Eye (tissue), 1 donor: ENCODE measurements around the gene PRRC2A.

Experiments used
- DNase-seq: peaks from one replicate; pipeline ENCODE4 v3.0.0-alpha.2; 2015

PRRC2A gene

DNA sequence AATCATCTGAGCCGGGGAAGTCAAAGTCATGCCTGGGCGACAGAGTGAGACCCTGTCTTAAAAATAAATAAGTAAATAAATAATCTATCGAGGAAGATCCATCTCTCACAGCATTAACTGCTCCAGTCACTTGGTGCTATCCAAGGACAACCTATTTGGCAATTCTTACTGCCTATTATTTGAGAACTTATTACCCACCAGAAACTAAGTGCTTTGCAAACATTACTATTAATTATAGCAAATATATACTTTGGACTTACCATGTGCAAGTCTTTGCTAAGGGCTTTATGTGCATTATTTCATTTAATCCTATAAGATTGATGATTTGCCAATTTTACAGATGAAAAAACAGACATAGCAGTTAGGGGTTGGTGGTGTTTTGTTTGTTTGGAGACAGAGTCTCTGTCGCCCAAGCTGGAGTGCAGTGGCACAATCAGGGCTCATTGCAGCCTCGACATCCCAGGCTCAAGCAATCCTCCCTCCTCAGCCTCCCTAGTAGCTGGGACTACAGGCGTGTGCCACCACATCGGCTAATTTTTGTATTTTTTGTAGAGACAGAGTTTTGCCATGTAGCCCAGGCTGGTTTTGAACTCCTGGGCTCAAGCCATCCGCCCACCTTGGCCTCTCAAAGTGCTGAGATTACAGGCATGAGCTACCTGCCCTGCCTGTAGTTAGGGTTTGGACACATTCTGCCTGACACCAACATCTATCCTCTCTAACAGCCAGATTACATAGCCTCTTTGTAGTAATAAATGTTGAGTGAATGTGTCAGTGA is 34.2 kb downstream of the PRRC2A start:
- DNase-seq, result no peak

DNA sequence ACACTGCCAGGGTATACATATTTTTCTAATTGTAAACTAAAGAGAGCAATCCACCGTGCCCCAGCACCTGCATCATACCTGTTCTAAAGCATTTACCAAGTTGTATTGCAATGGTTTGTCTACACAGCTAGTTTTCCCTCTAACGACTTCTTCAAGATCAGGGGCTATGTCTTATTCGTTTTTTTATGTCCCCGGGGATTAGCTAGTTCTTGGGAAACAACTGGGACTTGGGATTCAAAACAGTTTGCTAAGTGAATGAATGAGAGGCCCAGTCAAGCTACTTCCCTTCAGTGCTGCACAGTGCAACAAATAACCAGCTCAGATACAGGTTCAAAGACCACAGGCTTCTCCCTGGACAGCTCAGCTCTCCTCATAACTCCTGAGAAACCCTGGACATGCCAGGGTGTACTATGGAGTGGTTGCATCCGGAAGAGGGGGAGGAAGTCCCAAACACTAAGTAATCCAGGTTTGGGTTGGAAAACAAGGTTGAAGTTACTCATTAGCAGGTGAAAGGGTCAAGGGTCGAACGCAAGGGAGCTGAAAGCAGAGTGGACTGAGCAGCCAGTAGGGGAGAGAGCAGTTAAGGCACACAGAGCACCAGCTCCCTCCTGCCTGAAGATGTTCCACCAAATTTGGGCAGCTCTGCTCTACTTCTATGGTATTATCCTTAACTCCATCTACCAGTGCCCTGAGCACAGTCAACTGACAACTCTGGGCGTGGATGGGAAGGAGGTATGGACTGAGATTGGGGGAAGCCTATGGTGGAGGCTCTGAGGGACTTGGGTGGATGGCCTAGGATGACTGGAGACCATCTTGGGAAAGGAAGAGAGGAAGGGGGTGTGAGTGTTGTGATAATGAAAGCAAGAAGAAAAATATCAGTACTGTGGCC is 35.1 kb downstream of the PRRC2A start, which contains the start of gene APOM:
Gene APOM (plus strand): TSS at position 546 of the 889 bp plus-strand sequence. CDS start 73 bp downstream, at position 619.
- no peak for DNase-seq

DNA sequence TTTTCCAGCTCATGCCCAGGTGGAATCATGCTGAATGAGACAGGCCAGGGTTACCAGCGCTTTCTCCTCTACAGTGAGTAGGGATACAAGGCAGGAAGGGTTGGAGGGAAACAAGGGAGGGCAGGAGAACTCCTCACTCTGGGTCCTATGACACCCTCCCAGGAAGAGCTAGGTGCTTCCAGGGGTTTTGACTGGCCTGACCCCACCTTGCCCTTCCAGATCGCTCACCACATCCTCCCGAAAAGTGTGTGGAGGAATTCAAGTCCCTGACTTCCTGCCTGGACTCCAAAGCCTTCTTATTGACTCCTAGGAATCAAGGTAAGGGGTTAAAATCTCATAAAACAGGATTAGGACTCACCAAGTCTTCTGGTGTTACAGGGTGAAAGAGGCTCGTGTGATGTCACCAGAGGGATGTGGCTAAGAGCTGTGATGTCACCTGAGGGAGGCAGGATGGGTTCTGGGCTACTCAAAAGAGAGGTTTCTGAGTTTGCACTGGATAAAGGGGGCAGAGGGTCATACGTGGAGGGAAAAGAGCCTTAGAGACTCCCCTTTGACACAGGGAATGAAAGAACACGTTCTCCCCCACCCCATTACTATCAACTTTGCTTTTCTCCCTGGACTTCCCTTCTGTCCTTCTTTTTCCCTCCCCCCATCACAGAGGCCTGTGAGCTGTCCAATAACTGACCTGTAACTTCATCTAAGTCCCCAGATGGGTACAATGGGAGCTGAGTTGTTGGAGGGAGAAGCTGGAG is 37.1 kb downstream of the PRRC2A start:
- no peak for DNase-seq

DNA sequence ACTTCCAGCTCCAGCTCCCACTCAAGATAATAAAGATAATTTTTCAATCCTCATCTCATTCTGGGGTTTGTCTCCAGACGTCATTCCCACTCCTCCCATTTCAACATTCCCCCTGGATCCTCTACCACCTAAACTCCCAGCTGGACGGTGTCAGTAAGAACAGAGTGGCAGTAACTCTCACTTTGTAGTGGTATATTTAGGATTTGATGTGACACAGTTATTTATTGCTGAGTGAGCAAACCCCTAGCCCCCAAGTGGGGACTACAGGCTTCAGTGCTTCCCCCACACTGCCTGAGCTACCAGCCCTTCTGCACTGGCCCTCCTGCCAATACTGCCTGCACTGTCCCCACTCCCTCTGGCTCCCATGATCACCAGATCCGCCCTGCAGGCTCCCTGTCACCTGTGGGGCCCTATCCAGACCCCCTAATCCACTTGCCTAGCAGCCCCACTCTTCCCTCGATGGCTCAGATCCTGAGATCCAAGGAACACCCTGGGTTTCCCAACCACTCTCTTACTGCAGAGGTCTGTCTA is 37.7 kb downstream of the PRRC2A start:
- no peak for DNase-seq

DNA sequence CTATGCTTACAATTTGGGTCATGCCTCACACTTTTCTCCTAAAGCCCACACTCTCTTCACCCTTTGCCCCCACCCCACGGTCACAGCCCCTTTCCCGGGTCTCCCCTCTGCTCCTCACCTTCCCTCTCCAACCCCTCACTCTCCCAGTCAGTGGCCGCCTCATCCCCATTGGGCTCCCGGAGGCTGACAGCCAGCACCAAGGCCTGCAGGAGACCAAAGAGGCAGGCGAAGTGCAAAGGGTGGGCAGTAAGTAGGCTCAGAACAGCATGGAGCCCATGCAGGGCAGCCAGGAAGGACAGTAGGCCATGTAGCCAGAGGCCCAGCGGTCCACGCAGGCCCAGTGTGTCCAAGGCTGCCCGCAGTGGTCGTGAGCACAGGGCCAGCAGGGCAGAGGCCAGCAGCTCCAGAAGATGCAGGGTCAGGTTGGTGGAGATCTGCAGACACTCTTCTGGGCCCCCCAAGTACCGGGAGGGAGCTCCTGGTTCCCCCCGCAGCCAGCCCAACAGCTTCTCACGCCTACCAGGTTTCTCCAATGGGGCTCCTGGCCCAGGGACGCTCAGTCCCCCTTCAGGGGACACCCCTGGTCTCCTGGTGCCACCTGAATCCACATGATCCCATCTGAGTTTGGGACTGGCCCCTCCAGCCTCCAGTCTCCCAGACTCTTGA is 38.6 kb downstream of the PRRC2A start:
- DNase-seq, result no peak

DNA sequence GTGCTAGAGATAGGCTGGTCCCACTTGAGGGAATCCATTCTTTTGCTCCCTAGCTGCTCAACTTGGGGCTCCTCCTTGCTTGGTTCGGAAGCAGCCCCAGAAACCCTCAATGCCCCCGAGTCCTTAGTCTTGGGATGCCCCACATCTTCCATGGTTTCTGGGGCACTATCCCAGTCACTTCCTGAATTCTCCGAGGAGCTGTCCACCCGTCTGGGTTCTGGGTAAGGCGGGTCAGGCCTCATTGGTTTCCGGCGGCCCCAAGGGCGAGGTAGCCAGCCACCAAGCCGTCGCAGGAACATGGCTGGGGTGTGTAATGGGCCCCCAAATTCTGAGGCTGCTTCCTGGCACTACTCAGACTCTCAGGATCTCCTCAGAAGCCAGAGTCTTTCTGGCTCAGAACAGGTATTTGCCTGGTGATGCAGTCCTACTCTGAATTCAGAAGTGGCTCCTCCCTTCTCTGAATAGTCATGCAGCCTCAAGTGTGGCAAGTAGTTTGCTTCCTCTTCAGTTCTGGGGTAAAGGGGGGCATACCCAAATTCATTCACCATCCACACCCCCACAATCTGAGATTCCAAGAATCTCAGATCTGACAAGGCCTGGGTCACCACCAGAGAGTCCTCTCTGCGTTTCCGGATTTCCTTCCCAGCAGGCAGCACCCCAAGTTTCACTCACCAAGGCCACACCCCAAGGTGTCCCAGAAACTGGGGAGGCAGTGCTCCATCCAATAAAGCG is 39.3 kb downstream of the PRRC2A start:
- DNase-seq, result no peak

DNA sequence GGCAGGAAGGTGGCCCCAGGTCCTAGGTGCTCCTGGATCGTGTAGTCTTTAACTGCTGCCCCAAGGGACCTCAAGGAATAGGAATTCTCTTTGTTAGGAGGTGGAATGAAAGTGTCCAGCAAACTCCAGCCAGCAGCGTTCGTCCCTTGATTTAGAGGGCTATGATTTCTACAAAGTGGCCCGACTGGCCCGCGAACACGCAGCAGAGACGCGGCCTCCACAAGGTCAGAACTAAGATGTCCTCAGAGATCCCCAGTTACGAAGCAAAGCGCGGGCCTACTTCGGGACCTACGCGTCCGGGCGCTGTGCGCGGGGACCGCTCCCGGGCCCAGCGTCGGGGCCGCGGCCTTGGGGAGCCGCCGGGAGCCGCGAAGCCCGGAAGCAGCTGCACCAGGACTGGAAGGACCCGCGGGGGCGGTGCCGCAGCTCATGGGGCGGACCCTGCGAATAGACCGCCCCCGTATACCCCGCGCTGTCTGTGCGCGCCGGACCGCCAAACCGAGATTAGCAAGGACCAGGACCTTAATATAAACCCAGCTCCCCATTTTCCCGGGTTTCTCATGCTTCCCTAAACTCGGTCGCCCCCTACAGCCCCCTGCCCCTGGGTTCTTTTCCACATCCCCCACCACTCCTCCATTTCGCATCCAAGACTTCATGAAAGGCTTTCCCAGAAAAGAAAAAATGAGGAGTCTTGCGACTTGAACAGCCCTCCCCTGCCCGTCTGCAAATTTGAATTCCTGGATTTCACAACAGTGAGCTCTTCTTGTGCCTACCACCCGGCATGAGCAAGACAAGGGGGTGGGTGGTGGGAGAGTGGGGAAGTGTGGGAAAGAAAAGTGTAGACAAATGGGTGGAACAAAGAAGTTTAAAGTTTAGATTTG is 40.1 kb downstream of the PRRC2A start, which contains the start of gene C6orf47:
Gene C6orf47 (minus strand): TSS at position 398 of the 881 bp plus-strand sequence. CDS start 831 bp downstream, outside the sequence.
- DNase-seq, result peak; percentile 90

DNA sequence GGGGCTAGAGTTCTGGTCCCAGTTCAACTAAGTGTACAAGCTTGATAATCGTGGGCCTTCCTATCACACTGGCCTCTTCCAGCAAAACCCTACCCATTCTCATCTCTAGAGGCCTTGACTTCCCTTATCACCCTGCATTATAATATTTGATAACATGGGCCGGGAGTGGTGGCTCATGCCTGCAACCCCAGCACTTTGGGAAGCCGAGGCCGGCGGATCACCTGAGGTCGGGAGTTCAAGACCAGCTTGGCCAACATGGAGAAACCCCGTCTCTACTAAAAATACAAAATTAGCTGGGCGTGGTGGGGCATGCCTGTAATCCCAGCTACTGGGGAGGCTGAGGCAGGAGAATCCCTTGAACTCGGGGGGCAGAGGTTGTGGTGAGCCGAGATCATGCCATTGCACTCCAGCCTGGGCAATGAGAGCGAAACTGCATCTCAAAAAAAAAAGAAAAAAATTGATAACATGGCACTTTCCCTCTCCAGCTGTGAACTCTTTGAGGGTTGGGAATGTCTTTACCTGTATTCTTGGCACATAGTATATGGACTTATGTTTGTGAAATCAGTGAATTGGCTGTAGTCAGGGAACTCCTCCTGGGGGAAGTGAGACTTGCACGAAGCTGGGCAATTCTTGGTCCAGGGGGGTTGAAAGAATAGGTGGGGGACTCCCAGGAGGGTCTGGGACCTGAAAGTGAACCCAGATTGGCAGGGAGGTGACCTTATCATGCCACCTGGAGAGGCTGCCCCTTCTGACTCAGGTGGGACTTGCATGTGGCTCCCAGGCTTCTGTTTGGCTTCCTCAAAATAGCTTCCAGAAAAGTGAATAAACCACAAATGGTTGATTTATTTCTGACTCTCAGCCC is 41.0 kb downstream of the PRRC2A start:
- DNase-seq, result no peak

DNA sequence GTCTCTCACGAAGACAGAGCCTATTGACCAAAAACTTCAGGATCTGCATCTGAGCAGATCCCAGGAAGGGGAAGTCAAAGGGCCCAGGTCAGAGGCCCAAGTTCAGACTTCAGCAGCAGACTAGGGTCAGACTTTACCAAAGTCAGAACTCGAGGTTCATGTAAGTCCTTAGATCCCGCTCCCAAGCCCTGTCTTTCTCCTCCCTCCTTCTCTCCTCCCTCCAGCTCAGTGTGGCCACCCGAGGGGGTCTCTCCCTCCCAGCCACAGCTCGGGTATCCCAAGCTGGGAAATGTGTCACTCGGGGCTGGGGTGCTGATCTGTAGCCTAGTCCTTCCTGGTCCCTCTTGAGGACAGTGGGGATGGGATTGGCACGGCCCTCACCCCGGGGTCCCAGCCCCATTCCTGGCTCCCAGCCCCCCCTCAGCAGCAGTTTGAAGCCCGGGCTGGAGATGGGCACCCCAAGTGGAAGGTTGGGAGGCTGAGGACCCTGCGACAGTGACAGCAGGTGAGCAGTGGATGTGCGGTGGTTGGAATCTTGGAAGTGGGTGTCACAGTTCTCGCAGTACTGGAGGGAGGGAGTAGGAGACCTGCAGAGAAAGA is 41.7 kb downstream of the PRRC2A start:
- DNase-seq, result no peak

DNA sequence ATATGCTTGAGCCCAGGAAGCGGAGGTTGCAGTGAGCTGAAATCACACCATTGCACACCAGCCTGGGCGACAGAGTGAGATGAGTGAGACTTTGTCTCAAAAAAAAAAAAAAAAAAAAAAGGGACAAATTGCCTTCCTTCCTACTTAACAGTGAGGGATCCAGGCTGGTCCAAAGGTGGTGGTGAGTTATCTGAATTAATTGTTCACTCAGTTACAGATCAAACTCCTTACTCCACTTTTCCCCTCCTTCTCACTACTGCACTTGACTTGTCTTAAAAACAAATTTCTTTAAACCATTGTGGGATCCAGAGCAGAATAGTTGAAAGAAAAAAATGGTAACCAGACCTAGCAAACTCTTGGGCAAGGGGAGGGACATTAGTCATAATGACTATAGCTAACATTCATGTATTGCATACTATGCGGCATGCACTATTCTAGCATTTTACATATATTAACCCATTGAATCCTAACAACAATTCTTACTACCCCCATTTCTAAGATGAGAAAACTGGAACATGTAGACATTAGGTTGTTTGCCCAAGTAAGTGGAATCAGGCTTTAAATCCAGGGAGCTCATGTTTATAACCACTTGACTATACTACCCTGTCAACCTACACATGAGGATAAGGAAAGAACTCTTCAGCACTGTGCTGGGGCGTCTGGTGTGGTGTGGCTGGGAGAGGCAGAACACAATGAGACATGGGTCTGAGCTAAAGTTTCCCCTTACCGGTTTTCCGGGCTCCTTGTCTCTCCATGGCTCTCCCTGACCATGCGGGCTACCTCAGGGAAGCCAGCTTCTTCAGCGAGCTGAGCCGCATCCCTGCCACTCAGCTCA is 42.8 kb downstream of the PRRC2A start:
- no peak for DNase-seq

DNA sequence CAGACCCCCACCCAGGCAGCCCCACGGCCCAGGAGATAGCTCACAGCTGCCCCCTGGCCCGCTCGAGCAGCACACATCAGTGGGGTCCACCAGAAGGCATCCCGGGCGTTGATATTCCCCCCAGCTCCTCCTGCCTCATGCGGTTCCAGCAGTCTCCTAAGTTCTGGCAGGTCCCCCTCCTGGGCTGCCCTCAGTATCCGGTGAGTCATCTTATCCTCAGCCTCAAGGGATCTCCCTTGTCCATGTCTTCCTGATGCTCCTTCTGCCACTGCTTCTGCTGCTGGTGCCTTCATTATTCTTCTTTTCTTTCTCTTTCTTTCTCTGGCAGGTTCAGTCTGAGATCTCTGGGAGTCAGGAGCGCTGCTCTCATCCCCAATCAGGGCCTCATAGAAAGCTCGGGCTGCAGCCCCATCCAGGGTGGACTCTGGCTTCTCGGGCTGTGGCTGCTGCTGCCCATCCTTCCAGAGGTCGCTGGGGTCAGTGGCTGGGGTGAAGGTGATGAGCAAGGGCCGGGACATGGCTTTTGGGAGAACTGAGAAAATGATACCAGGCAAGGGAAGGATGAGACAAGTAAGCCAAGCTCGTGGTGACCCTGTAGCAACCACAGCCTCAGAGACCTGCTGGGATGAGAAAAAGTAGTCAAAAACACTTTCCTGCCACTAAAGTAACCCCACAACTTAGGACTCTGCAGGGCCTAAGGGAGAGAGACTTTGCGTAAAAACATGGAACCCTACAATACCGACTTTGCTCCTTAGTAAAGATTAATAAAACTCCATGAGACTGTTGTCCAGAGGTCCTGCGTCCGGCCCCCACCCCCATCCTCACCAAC is 43.7 kb downstream of the PRRC2A start:
- peak; percentile 27 for DNase-seq

DNA sequence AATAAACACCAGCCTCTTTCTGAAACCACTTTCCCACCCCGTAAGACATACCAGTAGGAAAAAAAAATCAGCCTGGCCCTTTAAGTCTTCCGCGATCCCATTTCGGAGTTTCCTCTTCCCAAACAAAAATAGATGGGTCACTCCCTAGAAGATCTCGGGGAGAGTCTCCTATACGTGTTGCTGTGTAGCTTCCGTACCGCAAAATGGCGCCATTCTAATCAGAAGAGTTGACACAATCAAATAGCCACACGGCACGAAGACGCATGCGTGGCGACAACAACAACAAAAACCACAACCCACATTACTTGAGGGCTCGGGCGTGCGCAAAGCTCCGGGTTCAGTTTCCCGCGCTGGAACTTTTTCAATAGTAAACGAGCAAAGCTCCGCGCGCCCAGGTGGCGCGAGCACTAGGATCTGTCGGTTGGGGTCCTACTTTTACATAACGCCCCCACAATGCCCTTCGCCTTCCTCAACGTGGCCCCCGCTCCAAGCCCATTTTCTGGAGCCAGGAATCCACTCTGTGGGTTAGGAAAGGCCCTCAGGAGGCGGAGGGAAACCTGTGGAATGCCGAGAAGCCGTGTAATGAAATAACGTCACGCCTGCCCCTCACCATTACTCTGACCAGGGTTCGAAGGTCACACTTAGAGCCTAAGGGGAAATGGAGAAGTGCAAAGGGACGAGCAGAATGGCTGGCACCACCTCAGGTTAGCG is 44.4 kb downstream of the PRRC2A start, which contains the start of gene GPANK1:
Gene GPANK1 (minus strand): TSS at position 208 of the 711 bp plus-strand sequence. CDS start 519 bp downstream, outside the sequence.
- DNase-seq, result peak; percentile 96

DNA sequence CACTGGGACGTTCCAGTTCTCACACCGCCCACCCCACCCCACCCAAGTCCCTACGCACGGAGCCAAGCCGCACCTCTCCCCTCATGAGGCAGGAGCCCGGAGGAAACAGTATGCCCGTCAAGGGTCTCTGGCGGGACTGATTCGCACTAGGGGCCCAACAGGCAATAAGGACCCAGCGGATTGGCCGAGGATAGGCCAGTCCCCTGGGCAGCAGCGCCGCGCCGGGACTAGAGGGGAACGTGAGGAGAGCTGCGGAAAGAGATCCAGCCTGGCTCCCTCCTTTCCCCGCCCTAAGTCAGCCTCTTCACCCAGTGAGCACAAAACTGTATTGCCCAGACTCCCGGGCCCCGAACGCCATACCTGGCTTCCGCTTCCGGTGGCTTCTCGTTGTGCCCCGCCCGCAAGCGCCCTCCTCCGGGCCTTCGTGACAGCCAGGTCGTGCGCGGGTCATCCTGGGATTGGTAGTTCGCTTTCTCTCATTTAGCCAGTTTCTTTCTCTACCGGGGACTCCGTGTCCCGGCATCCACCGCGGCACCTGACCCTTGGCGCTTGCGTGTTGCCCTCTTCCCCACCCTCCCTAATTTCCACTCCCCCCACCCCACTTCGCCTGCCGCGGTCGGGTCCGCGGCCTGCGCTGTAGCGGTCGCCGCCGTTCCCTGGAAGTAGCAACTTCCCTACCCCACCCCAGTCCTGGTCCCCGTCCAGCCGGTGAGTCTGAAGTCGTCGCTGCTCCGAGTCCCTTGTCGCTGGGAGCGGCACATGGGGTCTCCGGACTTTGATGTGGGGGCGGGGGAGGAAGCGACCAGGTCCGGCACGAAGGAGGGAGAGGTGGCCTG is 45.2 kb downstream of the PRRC2A start, which contains the start of gene CSNK2B:
Gene CSNK2B (plus strand): TSS at position 580 of the 836 bp plus-strand sequence. CDS start 752 bp downstream, outside the sequence.
- DNase-seq, result peak; percentile 99

DNA sequence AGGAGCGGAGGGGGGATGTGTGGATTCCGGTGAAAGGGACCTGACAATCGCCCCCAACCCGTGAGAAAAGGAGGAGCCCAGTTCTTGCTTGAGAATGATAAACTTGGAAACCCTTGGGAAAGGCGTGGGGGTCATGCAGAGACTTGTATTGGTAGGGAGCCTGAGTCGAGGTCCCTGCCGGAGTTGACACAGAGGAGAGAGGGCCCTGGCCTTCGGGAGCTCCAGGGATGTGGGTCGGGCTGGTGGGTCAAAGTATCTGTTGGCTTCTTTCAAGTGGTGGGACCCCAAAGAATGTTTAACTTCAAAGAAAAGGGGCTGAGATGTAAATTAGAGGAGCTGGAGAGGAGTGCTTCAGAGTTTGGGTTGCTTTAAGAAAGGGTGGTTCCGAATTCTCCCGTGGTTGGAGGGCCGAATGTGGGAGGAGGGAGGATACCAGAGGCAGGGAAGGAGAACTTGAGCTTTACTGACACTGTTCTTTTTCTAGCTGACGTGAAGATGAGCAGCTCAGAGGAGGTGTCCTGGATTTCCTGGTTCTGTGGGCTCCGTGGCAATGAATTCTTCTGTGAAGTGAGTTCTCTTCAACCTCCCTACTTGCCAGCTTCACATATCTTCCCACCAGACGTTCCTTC is 45.9 kb downstream of the PRRC2A start:
- DNase-seq, result no peak
